Embryonic facial prominence (tissue), 1 donor: Measurements from ENCODE around the gene CSRP1.

Source experiments
- DNase-seq: peaks from one replicate; pipeline ENCODE4 v3.0.0-alpha.2; 2016; ENCODE audit errors: extremely low spot score

Gene CSRP1

DNA sequence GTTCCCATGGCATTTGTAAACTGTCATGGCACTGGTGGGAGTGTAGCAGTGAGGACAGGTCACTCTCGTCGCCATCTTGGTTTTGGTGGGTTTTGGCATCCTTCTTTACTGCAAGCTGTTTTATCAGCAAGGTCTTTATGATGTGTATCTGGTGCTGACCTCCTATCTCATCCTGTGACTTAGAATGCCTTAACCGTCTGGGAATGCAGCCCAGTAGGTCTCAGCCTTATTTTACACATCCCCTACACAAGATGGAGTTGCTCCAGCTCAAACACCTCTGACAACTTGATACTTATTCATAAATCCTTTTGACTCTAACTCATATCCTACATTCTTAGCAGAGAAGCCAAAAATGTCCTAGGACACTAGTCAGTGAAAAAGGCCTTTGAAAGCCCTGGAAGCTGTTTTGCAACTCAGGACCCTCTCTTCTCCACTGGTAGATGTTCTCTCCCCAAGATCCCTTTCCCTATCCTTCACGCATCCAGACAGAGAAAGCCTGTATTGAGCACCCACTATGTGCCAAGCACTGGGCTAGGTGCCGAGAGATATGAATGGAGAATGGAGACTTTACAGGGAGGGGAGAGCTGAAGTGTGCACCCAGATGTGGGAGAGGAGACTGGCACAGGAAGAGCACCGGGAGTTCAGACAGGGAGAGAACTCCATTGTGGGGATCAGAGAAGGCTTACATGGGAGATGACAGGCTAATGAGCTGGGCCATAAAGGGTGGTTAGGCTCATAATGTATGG is 6.7 kb upstream of the CSRP1 start:
- no peak for DNase-seq

DNA sequence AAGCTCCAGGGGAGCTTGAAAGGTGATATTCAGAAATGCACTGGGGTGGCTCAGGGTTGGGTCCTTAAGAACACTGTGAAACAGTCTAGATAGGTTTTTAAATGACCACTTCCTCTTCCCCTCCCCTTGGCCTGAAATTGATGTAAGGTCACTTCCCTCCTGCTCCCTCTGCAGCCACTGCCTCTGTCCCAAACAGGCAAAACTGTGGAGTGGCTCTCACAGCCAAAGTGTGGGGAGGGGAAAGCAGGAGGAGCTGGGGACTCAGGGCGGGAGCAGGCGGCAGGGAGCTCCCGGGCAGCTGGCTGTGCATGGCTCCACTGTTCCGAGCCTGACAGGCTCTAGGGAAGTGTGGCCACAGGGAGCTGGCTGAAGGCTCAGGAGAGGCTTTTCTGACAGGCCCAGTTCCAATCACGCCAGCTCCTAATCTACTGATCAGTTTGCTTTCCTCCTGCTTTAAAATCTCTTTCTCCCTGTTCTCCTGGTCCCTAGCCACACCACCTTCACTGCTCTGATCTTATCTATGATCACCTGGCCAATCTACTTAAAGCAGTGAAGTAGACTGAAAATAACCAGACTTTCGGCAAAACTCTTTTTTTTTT is 5.1 kb upstream of the CSRP1 start:
- no peak for DNase-seq

DNA sequence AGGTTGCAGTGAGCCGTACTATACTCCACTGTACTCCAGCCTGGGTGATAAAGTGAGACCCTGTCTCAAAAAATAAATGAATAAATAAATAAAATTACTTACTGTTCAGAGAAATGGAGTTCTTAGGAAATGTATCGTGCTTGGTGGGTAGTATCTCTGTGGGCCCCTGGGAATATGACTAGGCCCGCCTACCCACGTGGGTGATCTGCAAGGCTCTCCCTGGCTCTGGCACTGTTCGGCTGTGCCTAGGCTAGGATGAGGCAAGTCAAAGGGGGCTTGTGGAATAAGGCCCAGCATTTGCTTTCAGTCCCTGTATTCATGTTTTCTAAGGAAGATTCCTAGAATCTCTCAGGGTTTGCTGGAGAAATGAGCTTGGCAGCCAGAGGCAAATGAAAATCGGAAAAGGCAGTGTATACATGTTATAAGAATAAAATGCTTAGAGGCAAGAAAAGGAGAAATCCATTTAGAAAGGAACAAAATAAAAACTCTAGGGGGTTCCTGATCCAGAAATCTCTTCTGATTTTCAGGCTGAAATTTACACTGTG is 4.5 kb upstream of the CSRP1 start:
- DNase-seq: no peak

DNA sequence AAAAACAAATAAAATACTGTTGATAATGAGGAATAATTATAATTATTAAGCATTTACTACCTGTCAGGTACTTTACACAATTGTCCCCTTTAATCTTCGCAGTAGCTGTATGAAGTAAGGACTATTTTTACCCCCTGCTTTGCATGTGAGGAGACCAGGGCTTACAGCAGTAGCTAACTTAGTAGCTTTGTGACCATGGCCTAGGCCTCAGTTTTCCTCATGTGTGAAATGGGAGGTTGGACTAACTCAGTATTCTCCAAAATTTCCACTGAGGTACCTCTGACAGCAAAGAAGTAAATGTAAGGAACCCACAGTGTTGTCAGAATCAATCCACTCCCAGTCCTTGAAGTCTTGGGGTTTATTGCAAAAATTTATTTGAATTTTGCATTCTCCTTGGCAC is 3.8 kb upstream of the CSRP1 start:
- no peak for DNase-seq

DNA sequence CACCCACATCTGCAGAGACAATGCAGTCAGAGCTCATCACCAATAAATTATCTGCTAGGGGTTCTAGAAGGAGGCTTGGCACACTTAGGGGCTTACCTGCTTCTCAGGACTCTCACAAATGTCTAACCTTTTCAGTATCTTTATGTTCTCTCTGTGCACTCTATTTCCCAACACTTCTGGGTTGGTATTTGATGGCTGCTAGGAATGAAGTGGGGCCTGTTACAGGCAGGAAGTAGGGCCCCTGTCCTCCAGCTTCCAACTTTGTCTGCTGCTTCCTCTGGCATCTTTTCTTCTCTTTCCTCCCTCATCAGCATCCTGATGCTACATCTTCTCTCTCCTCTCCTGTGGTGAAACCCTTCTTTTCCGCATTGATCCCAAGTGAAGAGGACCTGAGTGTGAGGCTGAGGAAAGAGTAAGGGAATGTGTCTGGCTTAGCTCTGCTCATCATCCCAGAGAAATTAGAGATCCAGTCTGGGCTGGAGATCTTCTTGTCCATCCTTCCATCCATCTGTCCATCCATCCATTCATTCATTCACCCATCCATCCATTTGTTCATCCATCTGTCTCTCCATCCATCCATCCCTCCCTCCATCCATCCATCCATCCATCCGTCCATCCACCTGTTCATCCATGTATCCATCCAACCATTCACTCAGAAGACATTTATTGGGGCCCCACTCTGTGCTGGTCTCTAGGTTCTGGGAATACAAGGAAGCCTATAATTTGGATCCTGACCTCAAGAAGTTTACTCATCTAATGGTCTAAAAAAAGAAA is 2.9 kb upstream of the CSRP1 start:
- no peak for DNase-seq

DNA sequence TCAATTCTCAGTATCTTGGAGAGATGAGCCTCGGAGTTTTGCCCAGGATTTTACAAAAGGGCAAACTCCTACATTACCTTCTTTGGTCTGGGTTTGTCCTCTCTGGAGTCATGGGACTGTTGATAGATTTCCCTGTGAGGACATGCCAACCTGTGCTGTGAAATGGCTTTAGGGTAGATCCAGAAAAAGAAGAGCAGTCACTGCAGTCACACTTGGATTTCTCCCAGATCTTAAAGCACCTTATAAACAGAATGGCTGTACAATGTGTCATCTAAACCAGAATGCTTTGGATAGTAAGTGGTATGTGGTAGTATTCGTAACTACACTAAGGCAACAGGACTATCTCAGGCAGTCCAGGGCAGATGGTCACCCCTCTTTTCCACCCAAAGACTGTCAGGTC is 1.9 kb upstream of the CSRP1 start:
- no peak for DNase-seq

DNA sequence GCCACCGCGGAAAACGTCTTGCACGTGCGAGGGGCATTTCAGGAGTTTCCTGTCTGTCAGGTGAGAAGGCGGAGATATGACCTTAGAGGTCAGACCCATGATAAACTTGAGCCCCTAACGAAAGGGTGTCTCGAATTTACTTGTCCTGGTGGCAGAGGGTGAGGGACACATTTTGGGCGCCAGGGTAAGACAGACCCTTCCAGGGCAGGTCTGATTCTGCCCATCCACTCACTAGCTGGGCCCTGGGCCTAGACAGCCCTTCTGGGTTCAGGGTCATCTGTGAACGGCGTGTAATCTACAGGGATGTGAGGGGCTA is 395 bp upstream of the CSRP1 start:
- no peak for DNase-seq

DNA sequence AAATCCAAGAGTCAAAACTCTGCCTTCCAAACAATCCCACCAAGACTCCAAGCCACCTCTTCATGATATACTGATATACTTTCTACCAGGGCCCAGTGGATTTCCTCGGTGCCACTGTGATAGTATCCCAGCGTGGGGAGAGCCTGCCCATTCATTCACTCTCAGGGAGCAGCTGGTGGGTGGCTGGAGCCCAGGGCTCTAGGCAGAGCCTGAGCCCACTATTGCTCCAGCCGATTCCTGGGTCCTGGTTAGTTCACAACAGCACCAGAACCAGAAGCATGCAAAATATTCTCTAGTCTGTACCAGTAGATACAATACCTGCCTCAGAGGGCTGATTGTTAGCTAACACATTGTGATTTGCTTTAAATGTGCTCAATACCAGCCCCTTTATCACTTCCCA is 831 bp downstream of the CSRP1 start:
- DNase-seq: no peak

DNA sequence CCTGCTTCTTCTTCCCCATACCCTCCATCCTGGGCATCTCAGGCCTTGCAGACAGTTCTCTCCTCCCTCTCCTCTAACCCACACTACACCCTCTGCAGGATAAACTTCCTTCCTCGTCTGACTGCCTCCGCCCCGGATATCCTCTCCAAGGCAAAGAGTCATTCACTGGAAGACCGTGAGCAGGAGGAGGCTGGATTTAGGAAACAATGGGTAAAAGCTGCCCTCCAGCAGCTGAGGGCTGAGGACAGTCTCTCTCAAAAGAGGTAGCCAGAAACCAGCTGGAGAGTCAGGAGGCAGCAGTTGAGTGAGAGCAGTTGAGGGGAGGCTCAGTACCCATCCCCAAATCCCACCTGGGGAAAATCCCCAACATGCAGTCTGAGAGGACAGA is 1.4 kb downstream of the CSRP1 start:
- DNase-seq: no peak

DNA sequence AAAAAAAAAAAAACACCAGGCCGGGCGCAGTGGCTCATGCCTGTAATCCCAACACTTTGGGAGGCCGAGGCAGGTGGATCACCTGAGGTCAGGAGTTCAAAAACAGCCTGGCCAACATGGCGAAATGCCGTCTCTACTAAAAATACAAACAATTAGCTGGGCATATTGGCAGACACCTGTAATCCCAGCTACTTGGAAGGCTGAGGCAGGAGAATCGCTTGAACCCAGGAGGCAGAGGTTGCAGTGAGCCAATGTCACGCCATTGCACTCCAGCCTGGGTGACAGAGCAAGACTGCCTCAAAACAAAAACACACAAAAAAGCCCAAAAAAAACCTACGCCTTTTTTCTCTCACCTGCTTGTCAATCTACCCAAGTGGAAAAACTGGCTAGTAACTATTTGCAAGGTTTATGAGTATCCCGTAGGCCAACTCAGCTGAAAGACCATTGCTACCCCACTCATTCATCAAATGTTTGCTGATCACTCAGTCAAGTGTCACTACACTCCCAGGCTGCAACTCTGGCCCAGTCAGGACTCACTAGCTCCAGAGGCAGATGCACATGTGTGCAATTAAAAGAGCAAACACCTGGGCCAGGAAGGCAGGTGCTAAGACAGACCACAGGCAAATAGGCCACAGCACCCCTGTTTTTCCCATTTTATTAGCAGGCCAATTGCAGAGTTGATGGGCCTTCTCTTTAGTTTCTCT is 2.0 kb downstream of the CSRP1 start:
- DNase-seq: no peak

DNA sequence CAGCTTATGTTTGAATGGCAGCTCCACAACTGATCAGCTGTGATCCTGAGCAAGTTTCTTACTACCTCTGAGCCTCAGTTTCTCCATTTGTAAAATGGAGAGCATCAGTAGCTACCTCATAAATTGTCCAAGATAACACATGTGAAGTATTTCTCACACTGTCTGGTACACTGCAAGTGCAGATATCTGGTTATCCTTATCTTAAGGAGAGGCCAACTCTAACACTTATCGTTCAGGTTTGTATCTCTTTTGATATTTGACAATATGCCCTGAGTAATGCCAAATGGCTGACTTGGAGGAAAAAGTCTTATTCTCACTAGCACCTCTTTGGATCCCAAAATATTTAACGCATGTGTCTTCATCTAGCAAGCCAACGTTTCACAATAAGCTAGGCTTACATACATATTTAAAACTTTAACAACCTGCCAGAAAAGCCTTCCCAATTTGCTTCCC is 2.7 kb downstream of the CSRP1 start:
- DNase-seq: no peak

DNA sequence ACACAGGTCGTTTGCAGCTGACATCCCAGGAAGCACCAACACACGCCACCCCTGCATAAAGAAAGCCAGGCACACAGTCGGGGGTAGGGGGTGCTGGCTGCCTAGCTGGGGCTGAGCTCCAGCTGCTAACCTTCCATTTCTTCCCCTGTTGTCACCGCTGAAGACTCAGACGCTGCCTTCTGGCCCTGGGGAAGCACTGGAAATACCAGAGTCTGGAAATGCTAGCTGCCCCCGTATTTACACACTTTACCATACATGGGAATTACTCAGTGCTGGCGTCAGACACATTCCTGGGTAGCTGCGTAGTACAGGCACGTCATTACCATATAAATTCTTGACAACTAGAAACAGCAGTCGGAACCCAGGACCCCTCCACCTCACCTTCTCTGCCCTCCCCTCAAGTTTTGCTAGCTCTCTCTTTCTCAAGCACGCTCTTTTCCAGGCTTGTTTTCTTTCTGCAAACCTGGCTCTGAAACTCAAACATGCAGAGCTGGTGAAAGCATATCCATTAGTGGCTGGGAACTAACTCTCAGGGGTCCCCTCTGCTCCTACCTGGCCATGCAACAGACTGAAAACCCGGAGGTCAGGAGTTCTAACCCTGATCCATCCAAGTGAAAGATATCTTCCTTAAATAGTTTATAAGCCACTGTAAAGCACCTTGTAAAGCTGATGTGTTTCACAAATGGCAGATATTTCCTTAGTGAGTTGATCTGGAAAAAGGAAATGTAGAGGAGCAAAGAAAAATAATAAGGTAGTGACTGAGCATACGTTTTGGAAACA is 3.3 kb downstream of the CSRP1 start:
- peak; percentile 83 for DNase-seq

DNA sequence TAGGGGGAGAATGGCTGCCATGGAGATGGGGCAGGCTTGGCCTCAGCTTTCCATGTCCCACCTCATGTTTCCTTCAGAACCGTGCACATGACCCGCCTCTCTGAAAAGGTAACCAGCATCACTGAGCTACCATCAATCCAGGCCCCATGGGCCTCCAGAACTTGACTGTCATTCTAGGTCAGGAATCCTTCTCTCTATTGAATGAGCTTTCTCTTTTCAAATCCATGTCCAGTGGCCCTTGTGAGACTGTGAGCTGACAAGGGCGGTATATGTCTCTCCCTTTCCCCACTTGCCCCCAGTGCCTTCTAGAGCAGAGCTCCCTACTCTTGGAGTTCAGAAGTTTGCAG is 4.4 kb downstream of the CSRP1 start:
- no peak for DNase-seq

DNA sequence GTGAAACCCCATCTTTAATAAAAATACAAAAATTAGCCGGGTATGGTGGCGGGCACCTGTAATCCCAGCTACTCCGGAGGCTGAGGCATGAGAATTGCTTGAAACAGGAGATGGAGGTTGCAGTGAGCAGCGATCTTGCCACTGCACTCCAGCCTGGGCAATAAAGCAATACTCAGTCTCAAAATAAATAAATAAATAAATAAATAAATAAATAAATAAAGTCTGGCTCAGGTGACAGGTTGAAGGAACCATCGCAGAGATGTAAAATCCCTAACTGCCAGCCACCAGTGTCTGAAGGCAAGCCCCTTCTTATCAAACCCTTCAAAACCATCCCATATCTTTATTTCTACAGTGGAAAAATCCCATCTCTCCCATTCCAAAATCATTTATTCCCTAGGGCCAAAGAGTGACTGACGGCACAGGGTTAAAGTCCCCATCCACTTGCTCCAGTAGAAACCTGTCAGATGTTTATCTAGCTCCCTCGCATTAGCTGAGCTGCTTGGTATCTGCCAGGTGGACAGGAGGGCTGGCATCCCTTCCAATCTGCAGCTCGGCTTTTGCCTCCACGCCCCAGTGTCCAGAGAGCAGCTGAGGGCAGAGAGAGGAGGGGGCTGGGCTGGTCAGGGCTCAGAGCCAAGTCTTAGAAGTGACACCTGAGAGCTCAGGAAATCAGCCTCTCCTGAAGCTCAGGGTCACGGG is 5.0 kb downstream of the CSRP1 start:
- no peak for DNase-seq

DNA sequence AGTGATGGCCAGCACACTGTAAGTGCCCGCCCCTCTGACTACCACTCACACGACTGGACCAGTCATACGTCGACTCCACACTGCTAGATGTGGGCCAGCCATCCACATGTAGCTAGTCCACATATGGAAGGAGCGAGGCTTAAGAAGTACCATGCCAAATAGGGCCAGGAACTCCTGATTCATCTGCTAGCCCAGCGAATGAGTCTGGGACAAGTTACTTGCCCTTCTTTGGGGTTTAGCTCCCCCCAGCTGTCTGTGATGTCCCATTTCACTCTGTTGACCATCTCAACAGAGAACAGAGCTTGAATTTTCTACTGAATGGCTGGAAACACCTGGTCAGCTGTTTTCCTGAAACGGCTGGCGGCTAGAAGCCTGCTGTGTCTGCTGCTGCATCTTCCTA is 5.8 kb downstream of the CSRP1 start:
- DNase-seq: no peak

DNA sequence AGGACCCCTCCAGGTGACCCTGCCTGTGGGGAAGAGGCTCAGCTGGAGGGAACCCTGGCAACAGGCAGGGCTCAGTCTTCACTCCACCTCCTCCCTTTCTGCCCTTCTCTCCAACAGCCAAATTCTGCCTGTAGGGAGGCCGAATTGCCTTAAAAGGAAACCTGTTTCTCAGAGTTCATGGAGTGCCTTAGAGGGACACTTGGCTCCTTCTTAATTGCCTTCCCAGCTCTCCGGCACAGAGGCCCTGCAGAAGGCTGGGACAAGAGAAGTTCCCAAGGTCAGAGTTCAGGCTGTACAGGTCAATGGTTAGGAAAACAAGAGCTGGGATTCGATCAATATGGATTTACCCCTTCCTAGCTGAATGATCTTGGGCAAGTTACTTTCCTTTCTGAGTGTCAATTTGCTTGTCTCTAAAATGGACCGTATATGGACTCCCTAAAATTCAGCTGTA is 6.2 kb downstream of the CSRP1 start:
- DNase-seq: no peak

DNA sequence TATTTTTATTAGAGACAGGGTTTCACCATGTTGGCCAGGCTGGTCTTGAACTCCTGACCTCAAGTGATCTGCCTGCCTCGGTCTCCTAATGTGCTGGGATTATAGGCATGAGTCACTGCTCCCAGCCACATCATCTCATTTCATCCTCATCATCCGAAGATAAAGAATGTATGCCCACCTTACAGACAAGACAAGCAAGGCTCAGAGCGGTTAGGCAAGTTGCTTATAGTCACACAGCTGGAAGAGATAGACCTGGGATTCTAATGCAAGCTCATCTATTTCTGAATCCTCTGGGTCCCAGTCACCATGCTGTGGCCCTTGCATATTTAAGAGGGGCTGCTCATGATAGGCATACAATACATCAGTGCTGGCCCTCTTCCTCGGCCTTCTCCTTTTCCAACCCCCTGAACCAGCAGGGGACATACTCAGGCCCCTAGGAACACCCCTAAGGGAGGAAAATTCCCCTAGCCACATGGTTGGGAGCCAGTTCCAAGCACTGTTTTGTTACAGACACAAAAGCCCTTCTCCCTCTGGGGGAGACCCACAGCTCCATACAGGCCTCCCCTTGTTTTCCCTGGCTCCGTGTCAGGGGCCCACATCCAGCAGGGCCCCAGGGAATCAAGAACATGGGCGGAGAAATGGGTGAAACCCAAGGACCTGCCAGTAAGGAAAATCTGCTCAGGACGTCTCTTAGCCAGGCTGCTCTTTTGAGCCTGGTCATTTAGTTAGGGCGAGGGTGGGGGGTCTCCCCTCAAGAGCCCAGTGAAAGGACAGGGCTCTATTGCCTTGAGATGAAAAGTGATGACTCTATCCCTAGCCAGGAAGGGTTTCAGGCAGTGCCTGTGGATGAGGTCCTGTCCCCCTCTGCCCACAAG is 6.9 kb downstream of the CSRP1 start:
- DNase-seq: no peak

DNA sequence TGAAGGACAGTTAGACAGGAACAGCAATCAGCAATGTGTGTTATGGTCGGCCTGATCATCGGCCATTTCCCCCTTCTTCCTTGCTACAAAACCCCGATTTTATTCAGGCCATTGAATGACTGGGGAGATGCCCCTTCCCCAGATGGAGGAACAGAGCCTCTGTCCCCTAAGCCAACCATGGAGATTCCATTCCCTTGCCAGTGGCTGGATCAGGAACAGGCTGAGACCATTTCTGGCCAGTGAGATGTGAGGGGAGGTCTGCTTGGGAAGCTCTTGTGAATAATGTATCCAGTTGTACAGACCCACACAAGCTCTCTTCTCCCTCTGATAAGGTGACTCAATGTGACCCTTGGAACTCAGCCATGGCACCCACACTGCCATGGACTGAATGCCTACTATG is 7.7 kb downstream of the CSRP1 start:
- no peak for DNase-seq

DNA sequence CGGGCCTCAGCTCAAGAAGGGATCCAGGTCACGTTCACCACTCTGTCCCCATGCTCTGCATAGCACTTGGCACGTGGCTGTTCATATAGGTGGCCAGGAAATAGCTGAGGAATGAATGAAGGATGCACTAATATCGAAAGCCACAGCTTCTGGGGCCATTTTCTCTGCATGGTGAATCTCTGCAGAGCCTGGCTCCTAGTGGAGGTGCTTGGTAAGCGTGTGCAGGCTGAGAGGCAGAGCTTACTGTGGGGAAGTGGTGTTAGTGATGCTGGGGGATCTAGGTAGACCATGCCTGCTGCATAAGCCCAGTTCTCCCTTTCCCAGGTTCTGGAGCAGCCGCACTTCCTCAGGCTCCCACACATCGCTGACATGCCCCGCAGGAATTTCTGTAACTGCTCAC is 8.3 kb downstream of the CSRP1 start:
- no peak for DNase-seq

DNA sequence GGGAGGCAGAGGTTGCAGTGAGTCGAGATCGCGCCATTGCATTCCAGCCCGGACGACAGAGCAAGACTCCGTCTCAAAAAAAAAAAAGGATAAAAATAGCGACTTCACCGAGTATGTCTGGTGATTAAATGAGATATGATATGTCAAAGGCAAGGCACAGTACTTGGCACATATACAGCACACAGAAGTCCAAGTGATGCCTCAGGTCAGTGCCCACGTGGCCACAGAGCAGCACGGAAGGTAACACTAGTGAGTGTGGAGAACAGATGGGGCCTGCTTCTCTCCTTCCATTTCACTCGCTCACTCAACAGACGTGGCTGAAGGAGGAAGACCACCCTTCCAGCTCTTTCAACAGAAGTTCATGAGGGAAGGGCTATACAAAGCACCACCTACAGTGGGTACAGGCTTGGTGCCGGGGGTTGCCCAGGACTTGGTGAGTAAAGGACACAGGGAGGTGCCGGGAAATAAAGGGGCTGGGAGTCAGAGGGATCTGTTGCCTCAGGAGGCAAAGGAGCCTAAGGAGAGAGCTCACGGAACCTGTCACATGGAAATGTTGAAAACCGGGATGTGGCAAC is 8.9 kb downstream of the CSRP1 start:
- DNase-seq: no peak
